ENCODE results near the gene CCND1.
"Not testable (repeated sequence)": the region's sequence is repeated elsewhere in the genome, so short reads cannot be mapped to it uniquely, and the experiment has no call there.

The CCND1 gene

GRCh38 chr11:69618237-69618636 is 22.7 kb upstream of the CCND1 start:
- DNase-seq: no peak

- DNase-seq: no peak
Observed at GRCh38 chr11:69620683-69621290, 20.2 kb upstream of the CCND1 start.

- DNase-seq: not testable (repeated sequence)
Observed at GRCh38 chr11:69622097-69622681, 18.8 kb upstream of the CCND1 start.

GRCh38 chr11:69624293-69624692 is 16.7 kb upstream of the CCND1 start:
- no peak for DNase-seq

GRCh38 chr11:69625476-69625875 is 15.5 kb upstream of the CCND1 start:
- DNase-seq: no peak

GRCh38 chr11:69627551-69627950 is 13.4 kb upstream of the CCND1 start:
- DNase-seq: no peak

- DNase-seq: peak in 1 of 4 experiments; percentile 34
Observed at GRCh38 chr11:69630017-69630416, 10.9 kb upstream of the CCND1 start.

- DNase-seq: no peak
Observed at GRCh38 chr11:69630424-69630823, 10.5 kb upstream of the CCND1 start.

- DNase-seq: no peak
Observed at GRCh38 chr11:69632900-69633299, 8.1 kb upstream of the CCND1 start.

GRCh38 chr11:69634069-69634468 is 6.9 kb upstream of the CCND1 start:
- DNase-seq: no peak

GRCh38 chr11:69634590-69634989 is 6.4 kb upstream of the CCND1 start:
- DNase-seq: no peak

- no peak for DNase-seq
Observed at GRCh38 chr11:69635195-69635594, 5.8 kb upstream of the CCND1 start.

GRCh38 chr11:69635804-69636511 is 5.0 kb upstream of the CCND1 start:
- DNase-seq: no peak

- DNase-seq: peak; percentile 33 to 75 (median 58)
Observed at GRCh38 chr11:69636512-69637197, 4.3 kb upstream of the CCND1 start.

- no peak for DNase-seq
Observed at GRCh38 chr11:69637198-69637940, 3.6 kb upstream of the CCND1 start.

- DNase-seq: peak; percentile 31 to 65 (median 51)
Observed at GRCh38 chr11:69637941-69638871, 2.8 kb upstream of the CCND1 start.

- DNase-seq: peak; percentile 91 to 95 (median 94)
Observed at GRCh38 chr11:69638941-69639681, 1.8 kb upstream of the CCND1 start.

- no peak for DNase-seq
Observed at GRCh38 chr11:69639831-69640230, 1.1 kb upstream of the CCND1 start.

- peak; percentile 59 to 80 (median 66) for DNase-seq
Observed at GRCh38 chr11:69640260-69640994, 529 bp upstream of the CCND1 start.

All from suppressor macrophage (primary cell).